Pancreas (tissue), 10 donors: ENCODE measurements around the gene WNT2B. TPM values are rescaled to one million over a fixed set of nuclear protein-coding genes. Genes with fewer than 3 reads are reported as not detected.

Source experiments
- ATAC-seq, 4 donors: fragments of 200-7000 bp; cut with Tn5 transposase; one replicate each; pipeline versions ENCODE4 v1.8.0 to v1.9.1; 2020; ENCODE audit warnings: mild to moderate bottlenecking in 4 of 4, moderate library complexity in 4 of 4
- DNase-seq, 6 donors: peaks; one replicate each; pipeline ENCODE4 v3.0.0-alpha.2; 2020
- FAIRE-seq: peaks from 2 replicates; lab custom pipeline; 2012; peaks lifted over from hg19 to GRCh38; lab: Jason Lieb, UNC
- H3K27ac ChIP-seq, 4 donors: fragments of 200-600 bp; sonication (generic); 1 replicate in 3 of 4; 2 replicates in 1 of 4; pipeline versions ENCODE4 v1.5.0 to v1.8.0; 2020
- H3K27me3 ChIP-seq, 4 donors: fragments of 200-600 bp; one replicate each; pipeline ENCODE4 v1.8.0; 2021
- H3K36me3 ChIP-seq, 3 donors: fragments of 200-600 bp; sonication (generic) in 1 of 3; one replicate each; pipeline versions ENCODE4 v1.5.0 to v1.8.0; 2020 to 2021
- H3K4me1 ChIP-seq, 3 donors: fragments of 200-600 bp; one replicate each; pipeline ENCODE4 v1.8.0; 2021
- H3K4me3 ChIP-seq, 4 donors: fragments of 200-600 bp; sonication (generic) in 2 of 4; one replicate each; pipeline versions ENCODE4 v1.5.0 to v1.8.0; 2020 to 2021
- H3K9me3 ChIP-seq, 4 donors: fragments of 200-600 bp; one replicate each; pipeline ENCODE4 v1.8.0; 2021
- WGBS, 2 donors: extraction: QIAGEN DNeasy Blood & Tissue Kit; methylation state at CpG; one replicate each; pipeline ENCODE4 v1.1.7; 2013; 5-methylcytosine and 5-hydroxymethylcytosine counted together
- intact Hi-C, 3 donors: fragments of 100-400 bp; cut with DNase I; formaldehyde crosslinking; loops; one replicate each; pipeline versions ENCODE4 v1.11.1 to v1.14.2; 2022
- polyA plus RNA-seq, 2 donors: library from polyadenylated mRNA; stranded (reverse); fragments of 200-250 nt; gene quantifications; one replicate each; pipeline ENCODE4 v1.2.3, GENCODE V29; 2013
- total RNA-seq, 6 donors: library from RNA; stranded (reverse); fragmentation: NEBNext Ultra II Directional in 4 of 6; extraction: Animal tissue kit (Norgen Biotek cat#: 25700) in 4 of 6; gene quantifications; one replicate each; pipeline versions ENCODE4 v1.2.1 to v1.2.4, GENCODE V29; 2021 to 2023
- TF ChIP-seq, protein P1 (sequence below), 4 donors: fragments of 200-600 bp; sonication (generic) in 3 of 4; IDR thresholded peaks; one replicate each; pipeline versions ENCODE4 v1.5.0 to v1.8.0; 2021; ENCODE audit warnings: antibody characterized with exemption in 4 of 4
- donor health status: healthy with polysubstance abuse.
- donor health status: DM: no; HTN: no; CAD: no; lungs with moderate emphysema.
- donor health status: DM: no; HTN: no; CAD: no.
- donor health status: control.
- donor health status: control.
- donor health status: Bipolar disorder and iron deficiency.
- donor health status: DM: yes; HTN: yes; CAD: no.
- donor health status: DM: no; HTN: no; CAD: no.
- donor health status: DM: no; HTN: no; CAD: no.
- donor health status: DM: yes; HTN: yes; CAD: no.

WNT2B gene
- total and polyA plus RNA-seq, 8 donors: 0.79 to 2.7 (median 1.4) TPM

DNA sequence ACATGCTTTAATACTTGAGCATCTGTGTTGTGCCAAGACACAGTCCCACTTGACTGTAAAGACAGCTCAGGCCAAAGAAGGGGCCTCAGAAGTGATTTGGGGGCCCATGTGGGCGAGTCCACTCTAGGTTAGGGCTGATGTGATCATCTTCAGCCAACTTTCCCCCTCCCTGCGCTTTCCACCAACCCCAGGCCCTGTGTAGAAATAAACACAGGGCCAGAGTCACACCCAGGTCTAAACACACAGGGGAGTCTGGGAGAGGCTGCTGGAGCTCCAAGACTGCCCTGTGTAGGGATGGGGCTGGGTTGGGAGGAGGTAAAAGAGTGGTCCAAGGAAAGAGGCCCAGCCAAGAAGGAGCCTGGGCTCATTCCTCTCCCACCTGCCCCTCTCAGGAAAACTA, 2.5 kb upstream of the WNT2B start:
- intact Hi-C loops: loop anchor here in 2 of 3 donors (5.0 to 10.0 kb wide), 2 partner anchors 198 to 201 kb away; partner anchors contain the start of gene RHOC (in 2 of the 2)
- Histone ChIP-seq H3K9me3 (no peaks in the 10 kb centered on the region), H3K4me1 (peaks cover 0 to 8% (median 5%) of the 10 kb centered on the region in 3 donors), H3K27ac (no peak overlapping the region), H3K36me3 (no peaks in the 10 kb centered on the region), H3K4me3 (no peak overlapping the region), H3K27me3 (no peaks in the 10 kb centered on the region)
- FAIRE-seq: no peak
- 84 to 92% methylated on average over 2 of the region's 2 CpGs for WGBS, 2 donors
- ATAC-seq: no peak
- DNase-seq: no peak
- TF ChIP-seq, protein P1, sequence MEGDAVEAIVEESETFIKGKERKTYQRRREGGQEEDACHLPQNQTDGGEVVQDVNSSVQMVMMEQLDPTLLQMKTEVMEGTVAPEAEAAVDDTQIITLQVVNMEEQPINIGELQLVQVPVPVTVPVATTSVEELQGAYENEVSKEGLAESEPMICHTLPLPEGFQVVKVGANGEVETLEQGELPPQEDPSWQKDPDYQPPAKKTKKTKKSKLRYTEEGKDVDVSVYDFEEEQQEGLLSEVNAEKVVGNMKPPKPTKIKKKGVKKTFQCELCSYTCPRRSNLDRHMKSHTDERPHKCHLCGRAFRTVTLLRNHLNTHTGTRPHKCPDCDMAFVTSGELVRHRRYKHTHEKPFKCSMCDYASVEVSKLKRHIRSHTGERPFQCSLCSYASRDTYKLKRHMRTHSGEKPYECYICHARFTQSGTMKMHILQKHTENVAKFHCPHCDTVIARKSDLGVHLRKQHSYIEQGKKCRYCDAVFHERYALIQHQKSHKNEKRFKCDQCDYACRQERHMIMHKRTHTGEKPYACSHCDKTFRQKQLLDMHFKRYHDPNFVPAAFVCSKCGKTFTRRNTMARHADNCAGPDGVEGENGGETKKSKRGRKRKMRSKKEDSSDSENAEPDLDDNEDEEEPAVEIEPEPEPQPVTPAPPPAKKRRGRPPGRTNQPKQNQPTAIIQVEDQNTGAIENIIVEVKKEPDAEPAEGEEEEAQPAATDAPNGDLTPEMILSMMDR (IDR thresholded peaks at IDR 0.05): no peak

DNA sequence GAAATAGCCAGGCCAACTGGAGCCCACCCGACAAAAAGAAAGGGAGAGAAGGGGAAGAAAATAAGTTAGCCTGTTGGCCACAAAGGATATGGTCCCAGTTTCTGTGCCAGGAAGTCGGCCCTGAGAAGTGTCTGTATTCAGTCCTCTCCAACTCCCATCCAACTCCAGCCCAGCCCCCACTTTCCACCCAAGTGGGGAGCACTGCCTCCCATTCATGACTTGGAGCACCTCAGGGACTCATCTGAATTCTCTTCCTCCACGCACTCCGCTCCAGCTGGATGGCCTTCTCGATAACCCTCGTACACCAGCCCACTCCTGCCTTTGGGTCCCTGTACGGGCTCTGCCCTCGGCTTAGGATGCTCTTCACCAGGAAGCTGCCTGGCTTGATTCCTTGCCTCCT, 2.0 kb upstream of the WNT2B start:
- Histone ChIP-seq H3K4me1 (peaks cover 0 to 8% (median 5%) of the 10 kb centered on the region in 3 donors), H3K27me3 (no peaks in the 10 kb centered on the region), H3K27ac (no peak overlapping the region), H3K36me3 (no peaks in the 10 kb centered on the region), H3K9me3 (no peaks in the 10 kb centered on the region), H3K4me3 (no peak overlapping the region)
- WGBS, 2 donors: 91 to 93% methylated on average over 8 of the region's 8 CpGs
- DNase-seq (no peak), FAIRE-seq (no peak), ATAC-seq (no peak)
- intact Hi-C loops: loop anchor here in 2 of 3 donors (5.0 to 10.0 kb wide), 2 partner anchors 198 to 201 kb away; partner anchors contain the start of gene RHOC (in 2 of the 2)
- TF ChIP-seq, protein P1 (IDR thresholded peaks at IDR 0.05): no peak

DNA sequence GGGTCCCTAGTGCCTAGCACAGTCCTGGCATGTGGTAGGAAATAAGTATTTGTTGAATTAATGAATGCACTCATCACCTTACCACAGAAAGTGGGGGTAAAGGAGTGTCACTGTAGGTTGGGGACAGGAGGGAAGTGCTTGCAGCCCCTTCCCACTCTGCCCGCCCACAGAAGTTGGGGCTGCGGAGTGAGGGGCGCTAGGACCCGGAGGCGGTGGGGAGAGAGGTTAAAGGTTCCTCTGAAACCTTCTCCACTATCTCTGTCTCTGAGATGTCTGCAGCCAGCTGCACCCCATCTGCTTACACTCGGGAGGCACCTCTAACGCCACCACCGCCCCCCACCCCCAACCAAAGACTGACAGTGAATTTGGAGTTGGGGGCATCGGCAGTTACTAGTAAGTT, 1.4 kb upstream of the WNT2B start:
- no peaks in the 10 kb centered on the region for H3K9me3 ChIP-seq
- no peak overlapping the region for H3K27ac ChIP-seq
- no peaks in the 10 kb centered on the region for H3K27me3 ChIP-seq
- H3K4me3 ChIP-seq: no peak overlapping the region
- 87 to 90% methylated on average over 9 of the region's 9 CpGs for WGBS, 2 donors
- no peak for ATAC-seq
- no peak for FAIRE-seq
- intact Hi-C loops: loop anchor here in 2 of 3 donors (5.0 to 10.0 kb wide), 2 partner anchors 197 to 200 kb away; partner anchors contain the start of gene RHOC (in 2 of the 2)
- peaks cover 0 to 8% (median 5%) of the 10 kb centered on the region in 3 donors for H3K4me1 ChIP-seq
- DNase-seq: no peak
- H3K36me3 ChIP-seq: no peaks in the 10 kb centered on the region
- TF ChIP-seq, protein P1 (IDR thresholded peaks at IDR 0.05): no peak

DNA sequence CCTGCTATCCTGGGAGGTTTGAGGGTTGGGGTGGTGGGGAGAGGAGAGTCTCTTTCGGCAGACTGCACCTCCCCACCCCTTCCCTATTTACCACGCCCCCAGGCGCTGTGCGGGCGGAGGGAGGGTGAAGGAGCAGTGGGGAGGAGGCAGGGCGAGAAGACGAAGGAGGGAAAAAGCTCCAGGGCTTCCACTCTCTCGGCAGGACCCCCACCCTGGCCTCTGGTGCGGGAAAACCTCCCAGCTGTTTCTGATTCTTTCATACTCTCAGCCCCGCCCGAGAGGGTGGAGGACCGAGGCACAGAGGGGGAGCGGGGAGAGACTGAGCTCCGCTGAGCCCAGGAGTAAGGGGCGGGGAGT, 866 bp upstream of the WNT2B start:
- H3K27me3 ChIP-seq: no peaks in the 10 kb centered on the region
- ATAC-seq: peak; percentile 33 to 49 (median 41)
- no peaks in the 10 kb centered on the region for H3K36me3 ChIP-seq
- intact Hi-C loops: loop anchor here in 2 of 3 donors (5.0 to 10.0 kb wide), 2 partner anchors 197 to 199 kb away; partner anchors contain the start of gene RHOC (in 2 of the 2)
- DNase-seq: peak in 1 of 6 donors; percentile 46
- FAIRE-seq: no peak
- TF ChIP-seq, protein P1 (IDR thresholded peaks at IDR 0.05): no peak
- peaks cover 0 to 8% (median 5%) of the 10 kb centered on the region in 3 donors for H3K4me1 ChIP-seq
- H3K27ac ChIP-seq: no peak overlapping the region
- H3K4me3 ChIP-seq: peak overlapping the region in 3 of 4 donors; percentile 31 to 65 (median 47)
- H3K9me3 ChIP-seq: no peaks in the 10 kb centered on the region
- WGBS, 2 donors: 2 to 3% methylated on average over 14 to 15 of the region's 15 CpGs
